Heart left ventricle (tissue), 13 donors: Measurements from ENCODE around the gene ENO1.

Experiments
- POLR2A ChIP-seq, 2 donors: fragments of 450-650 bp; IDR thresholded peaks; one replicate each; pipeline ENCODE4 v1.6.1; 2017; ENCODE audit warnings: antibody characterized with exemption in 2 of 2, mild to moderate bottlenecking in 2 of 2, moderate library complexity in 2 of 2
- TF ChIP-seq, protein P1 (sequence below), 12 donors: fragments of 200-600 bp; sonication (generic) in 4 of 12; IDR thresholded peaks; one replicate each; pipeline versions ENCODE4 v1.5.0 to v1.8.0; 2018 to 2022; ENCODE audit warnings: antibody characterized with exemption in 12 of 12, mild to moderate bottlenecking in 5 of 12
- donor health status: ischemic (EF 13 %, LVEDD 7.1; RV severe dilation, severe dysfunction).
- donor health status: DM: no; HTN: yes; CAD: no.
- donor health status: DM: no; HTN: no; CAD: no.
- donor health status: ischemic (EF 25% LVEDD 6.9; RV normal size, moderate dysfunction).
- donor health status: ischemic (EF 25% LVEDD 5.7; RV mildly dilated, moderate dysfunction).
- donor health status: ischemic (EF 35%, LVEDD 5.7; RV mildly dilated, moderate dysfunction).
- donor health status: nonischemic (EF 11% LVEDD 7.7; RV severe dilation, severe dysfunction).
- donor health status: DM: yes; HTN: yes; CAD: no.
- donor health status: PGD.
- donor health status: ischemic (EF 29% LVEDD 5.4; RV normal size, mild dysfunction).
- donor health status: nonischemic (EF 23%, LVEDD 6.1; RV moderate dilation, normal function).

DNA sequence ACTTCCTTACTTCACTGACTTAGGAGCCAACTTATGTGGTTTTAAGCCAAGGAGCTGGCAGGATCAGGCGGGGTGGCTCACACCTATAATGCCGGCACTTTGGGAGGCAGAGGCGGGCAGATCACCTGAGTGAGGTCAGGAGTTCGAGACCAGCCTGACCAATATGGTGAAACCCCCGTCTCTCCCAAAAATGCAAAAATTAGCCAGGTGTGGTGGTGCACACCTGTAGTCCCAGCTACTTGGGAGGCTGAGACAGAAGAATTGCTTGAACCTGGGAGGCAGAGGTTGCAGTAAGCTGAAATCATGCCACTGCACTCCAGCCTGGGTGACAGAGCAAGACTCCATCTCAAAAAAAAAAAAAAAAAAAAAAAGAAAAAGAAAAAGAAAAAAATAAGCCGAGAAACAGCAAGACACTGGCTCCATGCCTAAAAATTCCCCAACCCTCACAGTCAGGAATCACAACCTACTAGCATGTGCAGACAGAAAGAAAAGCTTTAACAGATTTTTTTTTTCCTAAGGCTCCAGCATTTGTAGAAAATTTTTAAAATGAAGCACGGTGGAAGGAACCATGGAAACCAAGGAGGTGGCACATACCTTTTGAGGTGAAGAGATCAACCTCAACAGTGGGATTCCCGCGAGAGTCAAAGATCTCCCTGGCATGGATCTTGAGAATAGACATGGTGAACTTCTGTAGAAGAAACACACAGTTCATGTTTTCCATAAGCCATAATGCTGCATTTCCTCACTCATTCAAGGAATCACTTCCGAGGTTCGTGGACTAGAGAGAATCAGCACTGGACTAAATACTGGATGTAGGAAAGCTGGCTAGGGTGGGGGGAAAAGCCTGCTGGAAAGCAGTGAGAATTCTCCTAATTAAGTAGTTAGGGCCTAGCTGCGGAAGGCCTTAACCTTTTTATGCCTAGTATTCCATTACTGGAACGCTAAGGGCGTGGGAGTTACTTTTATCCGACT is 4.0 kb downstream of the ENO1 start:
- TF ChIP-seq, protein P1, sequence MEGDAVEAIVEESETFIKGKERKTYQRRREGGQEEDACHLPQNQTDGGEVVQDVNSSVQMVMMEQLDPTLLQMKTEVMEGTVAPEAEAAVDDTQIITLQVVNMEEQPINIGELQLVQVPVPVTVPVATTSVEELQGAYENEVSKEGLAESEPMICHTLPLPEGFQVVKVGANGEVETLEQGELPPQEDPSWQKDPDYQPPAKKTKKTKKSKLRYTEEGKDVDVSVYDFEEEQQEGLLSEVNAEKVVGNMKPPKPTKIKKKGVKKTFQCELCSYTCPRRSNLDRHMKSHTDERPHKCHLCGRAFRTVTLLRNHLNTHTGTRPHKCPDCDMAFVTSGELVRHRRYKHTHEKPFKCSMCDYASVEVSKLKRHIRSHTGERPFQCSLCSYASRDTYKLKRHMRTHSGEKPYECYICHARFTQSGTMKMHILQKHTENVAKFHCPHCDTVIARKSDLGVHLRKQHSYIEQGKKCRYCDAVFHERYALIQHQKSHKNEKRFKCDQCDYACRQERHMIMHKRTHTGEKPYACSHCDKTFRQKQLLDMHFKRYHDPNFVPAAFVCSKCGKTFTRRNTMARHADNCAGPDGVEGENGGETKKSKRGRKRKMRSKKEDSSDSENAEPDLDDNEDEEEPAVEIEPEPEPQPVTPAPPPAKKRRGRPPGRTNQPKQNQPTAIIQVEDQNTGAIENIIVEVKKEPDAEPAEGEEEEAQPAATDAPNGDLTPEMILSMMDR (IDR thresholded peaks at IDR 0.05), result no peak
- no peak for TF ChIP-seq POLR2A (IDR thresholded peaks at IDR 0.05)
